ENCODE results near the gene SERPINB1. TPM values are rescaled to one million over a fixed set of nuclear protein-coding genes. Genes with fewer than 3 reads are reported as not detected.

The SERPINB1 gene
- total RNA-seq, 1 experiment from 2014 or later, result 82.3 TPM

GRCh38 chr6:2809015-2809414 is 32.6 kb downstream of the SERPINB1 start:
- Histone ChIP-seq H3F3A (ENCODE audit: insufficient read depth, low read depth) (peaks cover 28% of the 10 kb centered on the region), H3K4me2 (peak overlapping the region; percentile 76), H3K36me3 (ENCODE audit: low read depth) (no peaks in the 10 kb centered on the region), H3K27me3 (ENCODE audit: insufficient read depth, low read depth) (no peaks in the 10 kb centered on the region), H3K9me2 (ENCODE audit: insufficient read depth) (no peaks in the 10 kb centered on the region), H3K4me3 (peak overlapping the region; percentile 34; the same call in 1 of the 2 replicates), H3K9me3 (ENCODE audit: insufficient read depth, low read depth) (no peaks in the 10 kb centered on the region), H2AFZ (no peak overlapping the region), H3K27ac (peak overlapping the region; percentile 99), H4K20me1 (ENCODE audit: insufficient read depth) (no peaks in the 10 kb centered on the region), H3K4me1 (replicated peaks; ENCODE audit: insufficient read depth) (peaks cover 37% of the 10 kb centered on the region), H3K79me2 (ENCODE audit: low read depth) (peaks cover 6% of the 10 kb centered on the region; the same call in 1 of the 2 replicates)
- POLR2A ChIA-PET (ENCODE audit: unreplicated experiment), result interaction anchor here (0.6 kb wide), 1 partner anchor 40 kb away, joined by 8 read pairs; no protein-coding TSS in a partner anchor
- intact Hi-C loops (cut with micrococcal nuclease; ENCODE audit: unreplicated experiment), result no loop called here
- no TSS peak for BruUV-seq (replicated peaks)
- TF ChIP-seq CTCF (conservative IDR thresholded peaks at IDR 0.05) (no peak), EZH2 (IDR thresholded peaks at IDR 0.05; ENCODE audit: low read depth) (no peak)
- CTCF ChIA-PET, result no interaction called here
- no peak for DNase-seq

- no TSS peak for BruUV-seq (replicated peaks)
- Histone ChIP-seq H3K27me3 (ENCODE audit: insufficient read depth, low read depth) (no peaks in the 10 kb centered on the region), H3K9me2 (ENCODE audit: insufficient read depth) (no peaks in the 10 kb centered on the region), H3K27ac (no peak overlapping the region), H3K9me3 (ENCODE audit: insufficient read depth, low read depth) (no peaks in the 10 kb centered on the region), H3K36me3 (ENCODE audit: low read depth) (no peaks in the 10 kb centered on the region), H3F3A (ENCODE audit: insufficient read depth, low read depth) (peaks cover 28% of the 10 kb centered on the region), H4K20me1 (ENCODE audit: insufficient read depth) (no peaks in the 10 kb centered on the region), H3K4me3 (no peak overlapping the region), H2AFZ (no peak overlapping the region), H3K79me2 (ENCODE audit: low read depth) (peaks cover 6% of the 10 kb centered on the region; the same call in 1 of the 2 replicates), H3K4me2 (no peak overlapping the region), H3K4me1 (replicated peaks; ENCODE audit: insufficient read depth) (peaks cover 37% of the 10 kb centered on the region)
- TF ChIP-seq CTCF (conservative IDR thresholded peaks at IDR 0.05) (no peak), EZH2 (IDR thresholded peaks at IDR 0.05; ENCODE audit: low read depth) (no peak)
- intact Hi-C loops (cut with micrococcal nuclease; ENCODE audit: unreplicated experiment), result no loop called here
- ChIA-PET POLR2A (ENCODE audit: unreplicated experiment) (no interaction called here), CTCF (no interaction called here)
- no peak for DNase-seq
These were observed 34.1 kb downstream of the SERPINB1 start for GRCh38 chr6:2807342-2808090.

GRCh38 chr6:2806644-2807043 is 35.0 kb downstream of the SERPINB1 start:
- Histone ChIP-seq H3K79me2 (ENCODE audit: low read depth) (no peaks in the 10 kb centered on the region), H3K4me1 (replicated peaks; ENCODE audit: insufficient read depth) (peaks cover 30% of the 10 kb centered on the region), H3K4me3 (no peak overlapping the region), H2AFZ (no peak overlapping the region), H4K20me1 (ENCODE audit: insufficient read depth) (no peaks in the 10 kb centered on the region), H3K4me2 (no peak overlapping the region), H3K9me3 (ENCODE audit: insufficient read depth, low read depth) (no peaks in the 10 kb centered on the region), H3K27ac (no peak overlapping the region), H3F3A (ENCODE audit: insufficient read depth, low read depth) (peaks cover 23% of the 10 kb centered on the region), H3K36me3 (ENCODE audit: low read depth) (no peaks in the 10 kb centered on the region), H3K27me3 (ENCODE audit: insufficient read depth, low read depth) (no peaks in the 10 kb centered on the region), H3K9me2 (ENCODE audit: insufficient read depth) (no peaks in the 10 kb centered on the region)
- no peak for DNase-seq
- intact Hi-C loops (cut with micrococcal nuclease; ENCODE audit: unreplicated experiment), result no loop called here
- BruUV-seq (replicated peaks), result no TSS peak
- ChIA-PET POLR2A (ENCODE audit: unreplicated experiment) (no interaction called here), CTCF (no interaction called here)
- TF ChIP-seq EZH2 (IDR thresholded peaks at IDR 0.05; ENCODE audit: low read depth), result no peak
- no peak for TF ChIP-seq CTCF (conservative IDR thresholded peaks at IDR 0.05)
